ENCODE results near the gene HSPA4L. TPM values are rescaled to one million over a fixed set of nuclear protein-coding genes. Genes with fewer than 3 reads are reported as not detected.

The HSPA4L gene
- total and polyA plus RNA-seq, 7 experiments from 2014 or later = 1.1 TPM; not detected in 6

- ChIA-PET POLR2A (no interaction called here), CTCF (no interaction called here)
- Mint-ChIP-seq H3K9me3 (peaks cover 0 to 1% (median 0%) of the 10 kb centered on the region in 11 donors), H3K4me1 (no peaks in the 10 kb centered on the region), H3K4me3 (no peak overlapping the region), H3K27me3 (peaks cover 21 to 38% (median 30%) of the 10 kb centered on the region in 5 donors), H3K27ac (no peak overlapping the region), H3K36me3 (no peaks in the 10 kb centered on the region)
- intact Hi-C loops (cut with micrococcal nuclease) = no loop called here
- Histone ChIP-seq H3K4me1 (ENCODE audit: control insufficient read depth in 2 of 2, insufficient read depth in 2 of 2, low read length in 2 of 2) (no peaks in the 10 kb centered on the region), H3K9me3 (ENCODE audit: control insufficient read depth in 2 of 3, low read length in 3 of 3) (no peaks in the 10 kb centered on the region), H3K4me3 (ENCODE audit: low read length) (no peak overlapping the region), H3K27ac (ENCODE audit: low read depth, low read length) (no peak overlapping the region), H3K36me3 (ENCODE audit: control insufficient read depth in 2 of 3, insufficient read depth in 3 of 3, low read length in 3 of 3) (no peaks in the 10 kb centered on the region), H3K27me3 (ENCODE audit: control insufficient read depth in 2 of 2, insufficient read depth in 2 of 2, low read length in 2 of 2) (peaks cover 2 to 3% of the 10 kb centered on the region in 2 donors)
- DNase-seq = no peak
- no peak for ATAC-seq
Observed at GRCh38 chr4:127799711-127800110, 17.6 kb downstream of the HSPA4L start.

GRCh38 chr4:127809173-127809800 lies 27.2 kb downstream of the HSPA4L start:
- POLR2A ChIA-PET = no interaction called here
- Histone ChIP-seq H3K4me1 (ENCODE audit: control insufficient read depth in 2 of 2, insufficient read depth in 2 of 2, low read length in 2 of 2) (no peaks in the 10 kb centered on the region), H3K27ac (ENCODE audit: low read depth, low read length) (no peak overlapping the region), H3K36me3 (ENCODE audit: control insufficient read depth in 2 of 3, insufficient read depth in 3 of 3, low read length in 3 of 3) (no peaks in the 10 kb centered on the region), H3K4me3 (ENCODE audit: low read length) (no peak overlapping the region), H3K27me3 (ENCODE audit: control insufficient read depth in 2 of 2, insufficient read depth in 2 of 2, low read length in 2 of 2) (no peaks in the 10 kb centered on the region), H3K9me3 (ENCODE audit: control insufficient read depth in 2 of 3, low read length in 3 of 3) (no peaks in the 10 kb centered on the region)
- no peaks in the 10 kb centered on the region for H3K4me1 Mint-ChIP-seq
- intact Hi-C loops (cut with micrococcal nuclease) = no loop called here
- DNase-seq (no peak), ATAC-seq (no peak)
- no peak overlapping the region for H3K27ac Mint-ChIP-seq
- H3K27me3 Mint-ChIP-seq = peaks cover 4 to 31% (median 14%) of the 10 kb centered on the region in 5 donors
- CTCF ChIA-PET = interaction anchor here (0.6 kb wide), 1 partner anchor 1411 kb away, joined by 3 read pairs; no protein-coding TSS in a partner anchor
- H3K36me3 Mint-ChIP-seq = no peaks in the 10 kb centered on the region
- H3K4me3 Mint-ChIP-seq = no peak overlapping the region
- H3K9me3 Mint-ChIP-seq = no peaks in the 10 kb centered on the region

- ChIA-PET POLR2A (no interaction called here), CTCF (no interaction called here)
- DNase-seq (no peak), ATAC-seq (no peak)
- H3K4me3 Mint-ChIP-seq = no peak overlapping the region
- no peaks in the 10 kb centered on the region for H3K36me3 Mint-ChIP-seq
- H3K36me3 ChIP-seq (ENCODE audit: control insufficient read depth in 2 of 3, insufficient read depth in 3 of 3, low read length in 3 of 3) = no peaks in the 10 kb centered on the region
- no peak overlapping the region for H3K27ac ChIP-seq (ENCODE audit: low read depth, low read length)
- H3K27me3 ChIP-seq (ENCODE audit: control insufficient read depth in 2 of 2, insufficient read depth in 2 of 2, low read length in 2 of 2) = no peaks in the 10 kb centered on the region
- H3K4me1 Mint-ChIP-seq = no peaks in the 10 kb centered on the region
- H3K9me3 ChIP-seq (ENCODE audit: control insufficient read depth in 2 of 3, low read length in 3 of 3) = no peaks in the 10 kb centered on the region
- peaks cover 4 to 28% (median 18%) of the 10 kb centered on the region in 5 donors for H3K27me3 Mint-ChIP-seq
- H3K27ac Mint-ChIP-seq = no peak overlapping the region
- no peaks in the 10 kb centered on the region for H3K4me1 ChIP-seq (ENCODE audit: control insufficient read depth in 2 of 2, insufficient read depth in 2 of 2, low read length in 2 of 2)
- intact Hi-C loops (cut with micrococcal nuclease) = no loop called here
- no peaks in the 10 kb centered on the region for H3K9me3 Mint-ChIP-seq
- H3K4me3 ChIP-seq (ENCODE audit: low read length) = no peak overlapping the region
Observed at GRCh38 chr4:127810551-127810950, 28.4 kb downstream of the HSPA4L start.

GRCh38 chr4:127822430-127822829 lies 40.3 kb downstream of the HSPA4L start:
- DNase-seq (no peak), ATAC-seq (no peak)
- Mint-ChIP-seq H3K4me1 (no peaks in the 10 kb centered on the region), H3K27ac (no peak overlapping the region), H3K36me3 (no peaks in the 10 kb centered on the region), H3K4me3 (no peak overlapping the region), H3K9me3 (peaks cover 0 to 5% (median 0%) of the 10 kb centered on the region in 11 donors), H3K27me3 (peaks cover 2 to 32% (median 21%) of the 10 kb centered on the region in 5 donors)
- no peak overlapping the region for H3K4me3 ChIP-seq (ENCODE audit: low read length)
- H3K4me1 ChIP-seq (ENCODE audit: control insufficient read depth in 2 of 2, insufficient read depth in 2 of 2, low read length in 2 of 2) = no peaks in the 10 kb centered on the region
- peaks cover 0 to 2% of the 10 kb centered on the region in 2 donors for H3K27me3 ChIP-seq (ENCODE audit: control insufficient read depth in 2 of 2, insufficient read depth in 2 of 2, low read length in 2 of 2)
- H3K36me3 ChIP-seq (ENCODE audit: control insufficient read depth in 2 of 3, insufficient read depth in 3 of 3, low read length in 3 of 3) = no peaks in the 10 kb centered on the region
- ChIA-PET CTCF (no interaction called here), POLR2A (no interaction called here)
- H3K9me3 ChIP-seq (ENCODE audit: control insufficient read depth in 2 of 3, low read length in 3 of 3) = no peaks in the 10 kb centered on the region
- no peak overlapping the region for H3K27ac ChIP-seq (ENCODE audit: low read depth, low read length)
- intact Hi-C loops (cut with micrococcal nuclease) = no loop called here

GRCh38 chr4:127828121-127828520 lies 46.0 kb downstream of the HSPA4L start:
- CTCF ChIA-PET = no interaction called here
- Mint-ChIP-seq H3K36me3 (no peaks in the 10 kb centered on the region), H3K27ac (no peak overlapping the region), H3K27me3 (peaks cover 7 to 15% (median 12%) of the 10 kb centered on the region in 5 donors), H3K9me3 (peaks cover 0 to 5% (median 0%) of the 10 kb centered on the region in 11 donors), H3K4me1 (no peaks in the 10 kb centered on the region), H3K4me3 (no peak overlapping the region)
- H3K27ac ChIP-seq (ENCODE audit: low read depth, low read length) = no peak overlapping the region
- H3K36me3 ChIP-seq (ENCODE audit: control insufficient read depth in 2 of 3, insufficient read depth in 3 of 3, low read length in 3 of 3) = no peaks in the 10 kb centered on the region
- intact Hi-C loops (cut with micrococcal nuclease) = no loop called here
- ATAC-seq (no peak), DNase-seq (no peak)
- POLR2A ChIA-PET = no interaction called here
- no peaks in the 10 kb centered on the region for H3K4me1 ChIP-seq (ENCODE audit: control insufficient read depth in 2 of 2, insufficient read depth in 2 of 2, low read length in 2 of 2)
- no peak overlapping the region for H3K4me3 ChIP-seq (ENCODE audit: low read length)
- no peaks in the 10 kb centered on the region for H3K9me3 ChIP-seq (ENCODE audit: control insufficient read depth in 2 of 3, low read length in 3 of 3)
- H3K27me3 ChIP-seq (ENCODE audit: control insufficient read depth in 2 of 2, insufficient read depth in 2 of 2, low read length in 2 of 2) = no peaks in the 10 kb centered on the region

GRCh38 chr4:127829014-127829413 lies 46.9 kb downstream of the HSPA4L start:
- no peak overlapping the region for H3K27ac Mint-ChIP-seq
- no peaks in the 10 kb centered on the region for H3K36me3 Mint-ChIP-seq
- no peaks in the 10 kb centered on the region for H3K36me3 ChIP-seq (ENCODE audit: control insufficient read depth in 2 of 3, insufficient read depth in 3 of 3, low read length in 3 of 3)

GRCh38 chr4:127832585-127832984 lies 50.5 kb downstream of the HSPA4L start:
- ChIA-PET CTCF (no interaction called here), POLR2A (no interaction called here)
- Histone ChIP-seq H3K36me3 (ENCODE audit: control insufficient read depth in 2 of 3, insufficient read depth in 3 of 3, low read length in 3 of 3) (no peaks in the 10 kb centered on the region), H3K9me3 (ENCODE audit: control insufficient read depth in 2 of 3, low read length in 3 of 3) (no peaks in the 10 kb centered on the region), H3K27ac (ENCODE audit: low read depth, low read length) (no peak overlapping the region), H3K4me1 (ENCODE audit: control insufficient read depth in 2 of 2, insufficient read depth in 2 of 2, low read length in 2 of 2) (no peaks in the 10 kb centered on the region), H3K27me3 (ENCODE audit: control insufficient read depth in 2 of 2, insufficient read depth in 2 of 2, low read length in 2 of 2) (no peaks in the 10 kb centered on the region), H3K4me3 (ENCODE audit: low read length) (no peak overlapping the region)
- no peak overlapping the region for H3K4me3 Mint-ChIP-seq
- peaks cover 0 to 2% (median 0%) of the 10 kb centered on the region in 11 donors for H3K9me3 Mint-ChIP-seq
- no peaks in the 10 kb centered on the region for H3K36me3 Mint-ChIP-seq
- H3K4me1 Mint-ChIP-seq = no peaks in the 10 kb centered on the region
- DNase-seq = no peak
- intact Hi-C loops (cut with micrococcal nuclease) = no loop called here
- no peak overlapping the region for H3K27ac Mint-ChIP-seq
- peak; percentile 40 for ATAC-seq
- peaks cover 0 to 12% (median 0%) of the 10 kb centered on the region in 5 donors for H3K27me3 Mint-ChIP-seq

More at GRCh38 chr4:127829014-127829413, 46.9 kb downstream of the HSPA4L start:
- CTCF ChIA-PET = no interaction called here
- Mint-ChIP-seq H3K27me3 (peaks cover 2 to 12% (median 8%) of the 10 kb centered on the region in 5 donors), H3K4me1 (no peaks in the 10 kb centered on the region), H3K9me3 (peaks cover 0 to 2% (median 0%) of the 10 kb centered on the region in 11 donors), H3K4me3 (no peak overlapping the region)
- POLR2A ChIA-PET = no interaction called here
- Histone ChIP-seq H3K4me1 (ENCODE audit: control insufficient read depth in 2 of 2, insufficient read depth in 2 of 2, low read length in 2 of 2) (no peaks in the 10 kb centered on the region), H3K9me3 (ENCODE audit: control insufficient read depth in 2 of 3, low read length in 3 of 3) (no peaks in the 10 kb centered on the region), H3K4me3 (ENCODE audit: low read length) (no peak overlapping the region), H3K27me3 (ENCODE audit: control insufficient read depth in 2 of 2, insufficient read depth in 2 of 2, low read length in 2 of 2) (no peaks in the 10 kb centered on the region), H3K27ac (ENCODE audit: low read depth, low read length) (no peak overlapping the region)
- ATAC-seq = no peak
- DNase-seq = no peak
- intact Hi-C loops (cut with micrococcal nuclease) = no loop called here

All from naive thymus-derived CD4-positive, alpha-beta T cell (primary cell).